HepG2 (cell line): ENCODE data around the gene ANKS1B. TPM values are rescaled to one million over a fixed set of nuclear protein-coding genes. Genes with fewer than 3 reads are reported as not detected.

Experiments
- ATAC-seq: fragments of 200-7000 bp; cut with Tn5 transposase; 3 replicates; pipeline ENCODE4 v1.9.1; 2020; ENCODE audit warnings: mild to moderate bottlenecking, moderate library complexity
- BruUV-seq: library from RNA; stranded (reverse); fragments of 400-500 nt; replicated peaks from 2 replicates; lab custom pipeline; 2021; lab: Mats Ljungman, UMichigan
- CTCF ChIA-PET: fragments of 300-600 bp; formaldehyde crosslinking; extraction: SDS; loops from one replicate; lab custom pipeline; 2021; ENCODE audit warnings: low total read pairs, inconsistent platforms, low intra/inter-chr PET ratio; lab: Yijun Ruan, JAX
- POLR2A ChIA-PET: fragments of 350-600 bp; sonication (Branson Sonifier 250); formaldehyde crosslinking; loops from one replicate; lab custom pipeline; 2020; ENCODE audit warnings: antibody characterized with exemption, inconsistent platforms; lab: Yijun Ruan, JAX
- DNase-seq: peaks from one replicate; pipeline ENCODE4 v3.0.0-alpha.2; 2015; ENCODE audit warnings: low spot score
- FAIRE-seq: peaks from 3 replicates; lab custom pipeline; 2011; peaks lifted over from hg19 to GRCh38; lab: Jason Lieb, UNC
- H2AFZ ChIP-seq: one replicate; pipeline ENCODE4 v1.6.1; 2011; ENCODE audit warnings: low read length, inconsistent platforms
- H3K27ac ChIP-seq: fragments of 300-600 bp; 3 replicates; pipeline ENCODE4 v1.8.0; 2011; ENCODE audit warnings: mixed run types, mild to moderate bottlenecking, mixed read lengths, low read length, inconsistent platforms; ENCODE audit not compliant: insufficient read depth; ENCODE audit errors: extremely low read length
- H3K27me3 ChIP-seq, 2 experiments: fragments of 200-600 bp in 1 of 2; 2 replicates in 1 of 2; 3 replicates in 1 of 2; pipeline versions ENCODE4 v1.6.0 to v1.8.0; 2011; ENCODE audit warnings: low read length in 2 of 2, mild to moderate bottlenecking in 2 of 2, moderate library complexity in 2 of 2, inconsistent platforms in 1 of 2; ENCODE audit not compliant: insufficient read depth in 2 of 2, control insufficient read depth in 1 of 2
- H3K36me3 ChIP-seq, 2 experiments: fragments of 200-600 bp in 1 of 2; replicated peaks in 1 of 2; 2 replicates in 1 of 2; 3 replicates in 1 of 2; pipeline versions ENCODE4 v1.5.1 to v1.8.0; 2011; ENCODE audit warnings: low read length in 2 of 2, inconsistent platforms in 1 of 2; ENCODE audit not compliant: insufficient read depth in 2 of 2, control insufficient read depth in 1 of 2
- H3K4me1 ChIP-seq: 2 replicates; pipeline ENCODE4 v1.5.1; 2012; ENCODE audit warnings: low read length, inconsistent platforms; ENCODE audit not compliant: insufficient read depth
- H3K4me2 ChIP-seq: 2 replicates; pipeline ENCODE4 v1.6.0; 2011; ENCODE audit warnings: low read depth, low read length, inconsistent platforms
- H3K4me3 ChIP-seq, 3 experiments: fragments of 200-600 bp in 1 of 3; sonication (generic), shearing (Covaris generic) in 1 of 3; replicated peaks in 1 of 3; 2 replicates each; pipeline ENCODE4 v1.5.1; 2011 to 2016; ENCODE audit warnings: low read length in 3 of 3, inconsistent platforms in 2 of 3, low read depth in 2 of 3, mild to moderate bottlenecking in 2 of 3, control low read depth in 1 of 3, mixed read lengths in 1 of 3; ENCODE audit not compliant: insufficient read depth in 1 of 3
- H3K79me2 ChIP-seq: one replicate; pipeline ENCODE4 v1.6.1; 2011; ENCODE audit warnings: low read length, inconsistent platforms; ENCODE audit not compliant: insufficient read depth
- H3K9ac ChIP-seq: 2 replicates; pipeline ENCODE4 v1.6.0; 2011; ENCODE audit warnings: mild to moderate bottlenecking, low read depth, low read length, inconsistent platforms; ENCODE audit not compliant: insufficient read depth
- H3K9me3 ChIP-seq: 2 replicates; pipeline ENCODE4 v1.5.1; 2012; ENCODE audit warnings: mild to moderate bottlenecking, low read length
- H4K20me1 ChIP-seq: 2 replicates; pipeline ENCODE4 v1.6.0; 2011; ENCODE audit warnings: inconsistent platforms, mild to moderate bottlenecking, low read length, moderate library complexity; ENCODE audit not compliant: insufficient read depth
- ATM ChIP-seq: fragments of 450-650 bp; IDR thresholded peaks from 2 replicates; pipeline ENCODE4 v1.7.1; 2017; ENCODE audit warnings: mild to moderate bottlenecking, borderline replicate concordance
- FLYWCH1 ChIP-seq: sonication (generic); formaldehyde crosslinking; IDR thresholded peaks from 2 replicates; pipeline ENCODE4 v1.8.1; 2023; ENCODE audit warnings: mild to moderate bottlenecking, missing genetic modification reagents
- LRRFIP1 ChIP-seq: sonication (generic); formaldehyde crosslinking; conservative IDR thresholded peaks from 2 replicates; pipeline ENCODE4 v1.4.0; 2020; ENCODE audit warnings: missing genetic modification reagents
- MTF1 ChIP-seq: sonication (generic); formaldehyde crosslinking; IDR thresholded peaks from 2 replicates; pipeline ENCODE4 v1.5.0; 2020; ENCODE audit warnings: missing genetic modification reagents
- NFIB ChIP-seq: sonication (generic); formaldehyde crosslinking; IDR thresholded peaks from 2 replicates; pipeline ENCODE4 v1.9.0; 2021; ENCODE audit warnings: missing genetic modification reagents, mild to moderate bottlenecking, borderline replicate concordance
- PAWR ChIP-seq: sonication (generic); formaldehyde crosslinking; IDR thresholded peaks from 2 replicates; pipeline ENCODE4 v1.4.0; 2020; ENCODE audit warnings: missing genetic modification reagents, mild to moderate bottlenecking, borderline replicate concordance
- REPIN1 ChIP-seq: sonication (generic); formaldehyde crosslinking; IDR thresholded peaks from 2 replicates; pipeline ENCODE4 v1.8.0; 2022; ENCODE audit warnings: missing genetic modification reagents, low read depth, mild to moderate bottlenecking, borderline replicate concordance
- ZNF382 ChIP-seq: sonication (generic); formaldehyde crosslinking; IDR thresholded peaks from 2 replicates; pipeline ENCODE4 v1.5.0; 2020; ENCODE audit warnings: missing genetic modification reagents, mild to moderate bottlenecking, borderline replicate concordance
- WGBS: methylation state at CpG from one replicate; pipeline ENCODE4 v1.1.6; 2017; ENCODE audit warnings: low lambda C conversion rate; 5-methylcytosine and 5-hydroxymethylcytosine counted together
- in situ Hi-C: cut with HindIII; loops from 2 replicates; pipeline ENCODE4 v1.10.0; 2017; ENCODE audit warnings: low pct_unique_long_range_greater_than_20kb; ENCODE audit not compliant: extremely low pct_ligation_motif_present
- intact Hi-C: fragments of 100-400 bp; cut with micrococcal nuclease; formaldehyde crosslinking; loops from one replicate; pipeline ENCODE4 v1.10.0; 2022; ENCODE audit not compliant: unreplicated experiment
- polyA plus RNA-seq, 8 experiments: library from polyadenylated mRNA; depleted of rRNA in 3 of 8; stranded (reverse) in 7 of 8; unstranded in 1 of 8; fragments of >200 nt; fragmentation: Illumina TruSeq in 4 of 8; extraction: Trizol in 4 of 8; gene quantifications; 2 replicates each; pipeline versions ENCODE4 v1.2.1 to v1.2.3, GENCODE V29; 2011 to 2016; ENCODE audit warnings: low read depth in 4 of 8, missing spikeins in 1 of 8, mixed read lengths in 1 of 8; ENCODE audit not compliant: insufficient read depth in 1 of 8
- total RNA-seq, 5 experiments: library from RNA; depleted of rRNA; stranded (reverse); fragments of >200 nt; fragmentation: Illumina TruSeq; extraction: Trizol; gene quantifications; 2 replicates each; pipeline ENCODE4 v1.2.3, GENCODE V29; 2016; ENCODE audit warnings: low read depth in 1 of 5

Gene ANKS1B
- total and polyA plus RNA-seq, 2 of the 13 experiments (the other 11 are each of a cell fraction or from before 2014, with no cell fraction given): 0.15 TPM; not detected in 1

DNA sequence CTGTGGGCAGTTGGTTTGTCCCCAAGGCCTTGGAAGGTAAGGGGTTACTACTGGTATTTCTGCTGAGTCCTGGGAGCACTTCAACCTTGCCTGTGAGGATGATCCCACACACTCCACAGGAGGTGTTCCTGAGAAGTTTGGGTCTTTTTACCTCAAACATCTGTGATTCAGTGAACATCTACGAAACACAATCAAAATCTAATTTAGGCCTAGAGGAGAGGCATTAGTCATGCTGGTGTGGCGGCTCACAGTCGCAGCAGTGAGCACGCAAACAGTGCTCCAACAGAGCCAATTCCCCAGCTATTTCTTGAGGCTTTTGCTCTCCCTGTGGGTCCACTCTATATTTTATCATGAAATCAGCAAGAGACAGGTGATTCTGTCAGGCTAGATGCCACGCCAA lies 1232.0 kb downstream of the ANKS1B start:
- BruUV-seq: no TSS peak
- 41% methylated on average over 5 of the region's 5 CpGs for WGBS
- Histone ChIP-seq H3K27me3 (peaks cover 4 to 37% of the 10 kb centered on the region in 2 experiments), H3K9ac (no peak overlapping the region), H3K36me3 (no peaks in the 10 kb centered on the region), H3K4me3 (no peak overlapping the region), H4K20me1 (no peaks in the 10 kb centered on the region), H3K27ac (no peak overlapping the region), H2AFZ (no peak overlapping the region), H3K4me2 (no peak overlapping the region), H3K9me3 (no peaks in the 10 kb centered on the region), H3K79me2 (no peaks in the 10 kb centered on the region), H3K4me1 (peaks cover 12% of the 10 kb centered on the region)
- no peak for FAIRE-seq
- in situ Hi-C loops: no loop called here
- no peak for DNase-seq
- CTCF ChIA-PET: no interaction called here
- no peak for TF ChIP-seq ZNF382 (CRISPR knock-in tag)
- no peak for TF ChIP-seq MTF1 (CRISPR knock-in tag)
- TF ChIP-seq LRRFIP1: no peak
- no peak for TF ChIP-seq PAWR
- no peak for TF ChIP-seq ATM
- TF ChIP-seq NFIB (CRISPR knock-in tag): no peak
- ATAC-seq: no peak
- intact Hi-C loops: no loop called here
- POLR2A ChIA-PET: no interaction called here

- peaks cover 12% of the 10 kb centered on the region for H3K4me1 ChIP-seq
Measured at GRCh38 chr12:98751580-98752115, 1233.1 kb downstream of the ANKS1B start.

More at GRCh38 chr12:98751580-98752115, 1233.1 kb downstream of the ANKS1B start:
- ChIA-PET POLR2A (no interaction called here), CTCF (no interaction called here)
- TF ChIP-seq REPIN1 (CRISPR knock-in tag) (no peak), FLYWCH1 (CRISPR knock-in tag) (no peak)
- Histone ChIP-seq H3K27me3 (peaks cover 4 to 41% of the 10 kb centered on the region in 2 experiments), H3K4me2 (no peak overlapping the region), H3K36me3 (no peaks in the 10 kb centered on the region), H3K9ac (no peak overlapping the region), H3K27ac (no peak overlapping the region), H4K20me1 (no peaks in the 10 kb centered on the region), H3K79me2 (no peaks in the 10 kb centered on the region), H3K9me3 (no peaks in the 10 kb centered on the region), H3K4me3 (no peak overlapping the region), H2AFZ (no peak overlapping the region)
- WGBS: 0% methylated on average over 4 of the region's 4 CpGs
- no peak for FAIRE-seq
- no TSS peak for BruUV-seq
- intact Hi-C loops: no loop called here
- in situ Hi-C loops: no loop called here
- DNase-seq: no peak
- no peak for ATAC-seq
